NCI-H1436 (cell line): ENCODE data around the gene ERC1.

Experiments
- DNase-seq: peaks from one replicate; lab custom pipeline; 2025; lab: John Stamatoyannopoulos, UW

ERC1 gene

DNA sequence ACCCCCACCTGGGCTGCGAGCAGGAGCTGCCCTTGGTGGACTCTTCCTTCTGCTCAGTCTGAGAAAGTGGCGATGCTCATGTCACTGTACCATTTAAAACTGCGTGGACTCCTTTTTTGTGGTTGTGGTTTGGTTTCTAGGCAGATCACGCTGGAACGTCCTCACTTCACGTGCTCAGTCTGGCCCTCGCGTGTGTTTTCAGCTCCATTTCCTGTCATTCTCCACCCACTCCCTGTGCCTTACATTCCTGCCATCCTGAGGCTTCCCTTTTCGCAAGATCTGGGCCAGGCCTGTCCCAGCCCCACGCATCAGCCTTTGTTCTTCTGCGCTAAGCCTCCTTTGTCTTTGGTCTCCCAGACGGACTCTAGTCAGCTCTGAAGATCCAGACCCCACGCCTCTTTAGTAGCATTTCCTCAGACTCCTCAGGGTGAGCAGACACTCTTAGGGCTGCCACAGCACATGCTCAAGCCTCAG, 497.9 kb downstream of the ERC1 start:
- DNase-seq: no peak

DNA sequence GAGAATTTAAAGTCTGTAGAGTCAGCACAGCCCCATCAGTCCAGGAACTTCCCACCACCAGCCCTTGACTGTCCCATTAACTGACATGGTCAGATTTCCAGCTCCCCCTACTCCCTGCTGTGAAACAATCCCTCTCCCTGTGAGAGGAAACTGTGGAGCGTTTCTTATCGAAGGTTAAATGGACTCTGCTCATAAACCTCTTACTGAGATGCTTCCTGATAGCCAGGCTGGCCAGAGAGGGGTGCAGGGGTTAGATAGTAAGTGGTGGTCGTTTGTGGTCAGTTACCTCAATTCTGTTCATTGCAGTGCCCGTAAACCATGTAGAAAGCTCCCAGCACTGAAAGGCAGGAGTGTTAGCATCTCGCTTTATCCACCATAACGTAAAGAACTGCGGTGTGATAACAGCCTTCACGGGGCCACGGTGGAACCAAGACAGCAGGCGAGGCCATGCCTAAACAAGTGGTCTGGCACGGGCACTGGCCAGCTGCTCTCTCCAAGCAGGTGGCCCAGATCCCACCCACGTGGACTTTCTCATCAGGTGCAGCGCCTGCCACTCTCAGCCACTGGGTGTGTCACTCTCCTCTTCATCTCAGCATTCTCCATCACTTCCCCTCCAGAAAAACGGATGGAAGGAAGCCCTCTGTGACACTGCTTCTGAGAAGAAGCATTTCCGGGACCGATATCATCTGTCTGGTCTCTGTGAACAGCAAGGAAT, 501.1 kb downstream of the ERC1 start:
- no peak for DNase-seq

DNA sequence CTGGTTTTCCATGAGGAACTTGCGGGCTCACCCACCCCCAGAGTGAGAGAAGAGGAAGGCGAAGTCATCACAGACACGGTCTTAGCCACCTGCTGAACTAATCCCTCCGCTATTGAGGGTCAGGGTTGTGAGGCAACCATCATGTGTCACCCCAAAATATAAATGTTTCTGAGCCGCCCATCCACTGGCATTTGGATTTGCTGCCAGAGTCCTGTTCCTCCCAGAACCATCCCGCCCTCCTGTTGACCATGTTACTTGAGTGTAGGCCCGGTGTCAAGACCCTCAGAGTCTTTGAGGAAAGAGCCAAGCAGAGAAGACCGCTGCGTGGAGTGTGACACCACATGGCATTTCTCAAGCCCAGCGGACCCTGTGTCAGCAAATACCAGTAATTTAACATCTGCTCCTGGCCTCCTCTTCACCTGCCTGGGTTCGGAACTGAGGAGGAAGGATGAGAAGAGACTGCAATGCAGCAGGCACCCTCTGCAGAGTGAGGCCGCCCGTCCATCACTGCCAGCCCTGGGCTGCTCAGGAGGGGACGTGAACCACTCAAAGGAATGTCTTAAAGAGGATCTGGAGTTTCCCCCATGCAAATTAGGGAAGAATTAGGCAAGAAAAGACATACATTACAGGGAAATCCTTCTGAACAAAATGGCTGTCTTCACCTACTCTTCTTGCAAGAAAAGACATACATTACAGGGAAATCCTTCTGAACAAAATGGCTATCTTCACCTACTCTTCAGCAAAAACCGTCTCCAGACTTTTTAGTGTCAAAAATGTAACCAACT, 502.9 kb downstream of the ERC1 start:
- no peak for DNase-seq

DNA sequence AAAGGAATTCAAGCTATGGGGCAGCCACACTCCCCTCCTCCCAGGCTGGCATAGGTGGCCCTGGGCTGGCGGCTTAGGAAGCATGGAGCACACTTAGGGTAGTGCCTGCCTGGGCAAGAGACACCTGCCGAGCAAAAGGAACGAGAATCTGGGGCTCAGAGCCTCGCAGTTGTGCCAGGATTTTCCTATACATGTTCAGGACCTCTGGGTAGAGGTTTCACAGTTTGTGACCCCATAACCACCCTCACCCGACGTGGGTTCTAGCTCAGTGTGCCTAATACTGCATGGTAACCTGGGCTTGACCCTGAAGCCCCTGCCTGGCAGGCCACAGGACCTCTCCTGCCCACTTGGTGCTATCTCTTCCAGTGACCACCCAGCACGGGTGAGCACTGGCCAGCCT, 503.8 kb downstream of the ERC1 start:
- DNase-seq: no peak

DNA sequence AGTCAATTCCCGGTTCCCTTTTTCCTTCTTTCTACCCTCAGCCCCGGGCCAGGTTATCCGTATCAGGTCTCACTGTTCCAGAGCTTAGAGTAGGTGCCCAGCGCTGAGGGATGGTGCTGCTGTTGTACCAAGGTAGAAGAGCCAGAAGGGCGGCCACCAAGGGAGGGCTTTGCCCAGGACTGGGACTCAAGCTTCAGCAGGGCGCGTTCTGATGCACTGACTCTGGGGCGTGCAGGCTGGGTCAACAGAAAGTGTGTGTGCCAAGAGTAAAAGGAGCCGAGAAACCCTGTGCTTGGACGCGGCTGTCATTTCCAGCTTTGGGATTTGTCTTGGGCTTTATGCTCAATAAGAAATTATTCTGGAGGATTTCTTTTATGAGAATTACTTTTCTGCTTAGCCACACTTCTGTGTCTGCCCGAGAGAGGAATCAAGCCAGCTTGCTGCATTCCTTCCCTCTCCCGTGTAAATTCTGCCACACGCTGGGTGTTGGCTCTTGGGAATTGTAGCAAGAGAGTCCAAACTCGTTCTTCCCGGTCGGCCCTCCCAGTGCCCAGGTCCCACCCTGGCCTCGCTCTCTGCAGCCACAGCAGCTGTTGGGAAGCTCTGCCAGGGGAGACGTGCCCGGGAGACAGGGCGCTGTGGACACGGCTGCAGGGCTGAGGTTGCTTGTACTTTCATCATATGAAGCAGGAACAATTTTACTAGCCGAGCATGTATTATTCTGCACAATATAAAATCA, 505.3 kb downstream of the ERC1 start:
- no peak for DNase-seq

DNA sequence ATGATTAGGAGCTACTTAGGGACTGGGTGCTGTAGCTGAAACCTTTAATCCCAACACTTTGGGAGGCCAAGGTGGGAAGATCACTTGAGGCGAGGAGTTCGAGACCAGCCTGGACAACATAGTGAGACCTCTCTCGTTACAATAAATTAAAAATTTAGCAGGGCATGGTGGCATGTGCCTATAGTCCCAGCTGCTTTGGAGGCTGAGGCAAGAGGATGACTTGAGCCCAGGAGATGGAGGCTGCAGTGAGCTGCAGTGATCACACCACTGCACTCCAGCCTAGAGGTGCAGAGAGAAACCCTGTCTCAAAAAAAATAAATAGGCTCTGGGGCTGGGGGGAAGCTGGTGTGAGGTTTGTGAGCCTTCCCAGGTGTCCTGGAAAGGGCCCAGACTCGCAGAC, 506.1 kb downstream of the ERC1 start:
- DNase-seq: no peak

DNA sequence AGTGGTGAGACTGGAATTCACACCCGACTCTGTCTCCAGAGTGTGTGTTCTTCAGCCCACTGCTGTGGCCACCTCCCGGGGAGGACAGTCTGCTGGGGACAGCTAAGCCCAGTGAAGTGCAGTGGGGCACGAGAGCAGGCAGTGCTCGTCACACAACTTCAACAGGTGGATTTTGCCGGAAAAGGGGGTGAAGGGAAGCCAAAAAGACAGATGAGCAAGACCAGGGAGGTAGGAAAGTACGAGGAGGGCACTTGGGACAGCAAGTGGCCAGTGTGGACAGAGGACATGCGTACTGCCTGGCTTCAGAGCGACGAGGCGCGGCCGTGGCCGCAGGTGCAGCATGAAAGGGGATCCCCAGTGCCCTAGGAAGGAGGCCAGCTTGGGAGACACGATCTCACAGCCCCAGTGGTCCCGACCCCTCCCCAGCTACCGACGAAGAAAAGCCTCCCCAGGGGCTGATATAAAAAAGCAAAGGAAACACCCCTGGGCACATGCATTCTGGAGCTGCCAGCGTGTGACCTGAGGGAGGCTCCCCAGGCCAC, 507.2 kb downstream of the ERC1 start:
- DNase-seq: no peak

DNA sequence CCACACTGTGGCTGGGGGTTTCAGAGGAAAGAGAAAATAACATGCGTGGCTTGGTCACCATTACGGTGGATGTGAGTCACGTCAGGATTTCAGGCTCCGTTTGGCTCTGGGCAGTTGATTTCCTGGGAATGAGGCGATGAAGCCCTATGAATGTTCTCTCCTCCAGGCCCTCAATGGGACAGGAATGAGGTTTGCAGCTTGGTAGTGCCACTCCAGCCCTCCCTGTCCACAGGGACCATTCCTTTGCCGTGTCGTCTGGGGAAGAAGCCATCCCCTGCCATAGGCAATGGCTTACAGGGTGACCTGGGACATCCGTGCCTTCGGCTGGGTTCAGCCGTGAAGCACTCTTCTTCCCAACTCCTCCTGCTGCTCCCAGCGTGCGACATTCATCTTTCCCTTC, 508.3 kb downstream of the ERC1 start:
- DNase-seq: no peak

DNA sequence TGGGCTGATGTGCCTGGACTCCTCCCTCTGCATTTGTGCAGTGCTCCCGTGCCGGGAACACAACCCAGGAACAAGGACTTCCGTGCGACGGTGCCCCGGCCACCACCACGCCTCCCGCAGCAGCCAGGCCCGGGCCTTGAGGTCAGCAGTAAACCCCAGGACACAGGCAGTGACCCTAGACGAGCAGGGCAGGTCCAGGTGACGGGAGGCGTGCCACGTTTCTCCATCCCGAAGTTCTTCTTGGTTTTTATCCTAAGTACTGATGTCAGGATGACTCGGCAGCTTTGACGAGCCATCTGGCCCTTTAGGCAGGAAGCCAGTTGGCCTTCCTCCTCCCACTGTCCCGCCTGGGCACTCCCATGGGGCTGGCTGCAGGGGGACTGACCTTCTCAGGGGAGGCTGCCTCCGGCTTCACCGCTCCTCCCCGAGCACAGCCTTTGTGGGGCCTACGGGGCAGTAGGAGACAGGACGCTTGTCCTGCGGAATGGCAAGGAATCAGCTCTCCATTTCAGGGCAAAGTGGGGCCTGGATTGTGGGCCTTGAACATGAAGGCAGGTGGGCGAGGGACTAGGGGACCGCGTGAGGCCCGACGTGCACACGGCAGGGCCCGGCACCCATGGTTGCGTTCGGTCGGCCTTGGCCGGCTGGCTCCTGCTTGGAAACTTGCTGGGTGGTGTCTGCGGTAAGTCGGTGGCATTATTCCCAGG, 509.2 kb downstream of the ERC1 start:
- DNase-seq: no peak

DNA sequence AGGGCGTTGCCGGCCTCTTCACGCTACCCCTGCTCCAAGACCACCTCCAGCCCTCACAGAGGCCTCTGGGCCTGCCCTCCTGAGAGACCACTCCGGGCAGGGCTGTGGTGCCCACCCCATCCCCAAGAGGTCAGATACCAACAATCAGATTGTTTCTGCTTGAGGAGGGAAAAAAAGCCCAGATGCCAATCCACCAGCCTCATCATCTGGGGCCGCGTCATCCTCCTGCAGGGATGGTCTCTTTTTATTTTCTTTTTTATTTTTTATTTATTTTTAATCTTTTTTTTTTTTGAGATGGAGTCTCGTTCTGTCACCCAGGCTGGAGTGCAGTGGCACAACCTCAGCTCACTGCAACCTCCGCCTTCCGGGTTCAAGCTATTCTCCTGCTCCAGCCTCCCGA, 510.0 kb downstream of the ERC1 start:
- DNase-seq: no peak

DNA sequence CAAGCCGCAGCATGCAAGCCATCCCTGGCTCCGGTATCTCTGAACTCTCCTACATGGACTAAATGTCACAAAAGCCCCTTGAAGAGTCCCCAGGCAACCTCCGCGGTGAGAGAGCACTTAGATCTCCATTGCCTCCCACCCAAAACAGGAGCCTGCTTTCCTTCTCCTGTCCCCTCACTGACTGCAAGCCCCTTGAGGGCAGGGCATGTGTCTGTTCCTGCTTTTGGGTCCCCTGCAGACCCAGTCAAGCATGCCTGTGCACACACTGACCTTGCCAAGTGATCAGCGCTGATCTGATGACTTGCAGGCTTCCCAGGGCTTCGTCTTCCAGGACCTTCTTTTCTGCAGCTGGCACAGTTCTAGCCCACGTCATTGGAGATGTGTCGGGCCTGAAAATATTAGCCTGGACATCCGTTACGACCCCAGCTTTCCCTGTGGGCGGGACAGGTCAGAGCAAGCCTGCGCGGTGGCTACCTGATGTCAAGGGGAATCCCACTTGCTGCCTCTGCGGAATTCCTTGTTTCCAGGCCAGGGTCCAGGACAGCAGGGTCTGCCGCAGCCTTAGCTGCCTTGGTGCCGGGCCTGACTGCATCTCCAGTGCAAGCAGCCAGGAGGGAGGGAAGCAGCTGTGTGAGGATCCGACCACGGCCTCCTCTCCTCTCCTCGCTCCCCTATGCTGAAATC, 510.8 kb downstream of the ERC1 start:
- DNase-seq: no peak

DNA sequence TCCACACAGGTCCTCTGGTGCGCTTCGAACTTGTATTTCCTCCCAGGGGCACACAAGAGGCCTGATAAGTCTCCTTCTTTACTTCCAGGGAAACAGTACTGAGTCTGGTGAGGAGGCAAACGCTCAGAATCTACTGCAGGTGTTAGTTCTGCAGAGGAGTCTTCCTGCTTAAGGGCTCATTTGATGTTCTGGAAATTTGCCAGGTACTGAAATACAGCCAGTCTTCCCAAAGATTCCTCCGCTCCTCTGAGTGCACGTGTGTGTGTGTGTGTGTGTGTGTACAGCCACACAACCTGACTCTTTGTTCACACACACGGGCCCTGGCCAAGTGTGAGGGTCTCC, 511.3 kb downstream of the ERC1 start:
- no peak for DNase-seq

DNA sequence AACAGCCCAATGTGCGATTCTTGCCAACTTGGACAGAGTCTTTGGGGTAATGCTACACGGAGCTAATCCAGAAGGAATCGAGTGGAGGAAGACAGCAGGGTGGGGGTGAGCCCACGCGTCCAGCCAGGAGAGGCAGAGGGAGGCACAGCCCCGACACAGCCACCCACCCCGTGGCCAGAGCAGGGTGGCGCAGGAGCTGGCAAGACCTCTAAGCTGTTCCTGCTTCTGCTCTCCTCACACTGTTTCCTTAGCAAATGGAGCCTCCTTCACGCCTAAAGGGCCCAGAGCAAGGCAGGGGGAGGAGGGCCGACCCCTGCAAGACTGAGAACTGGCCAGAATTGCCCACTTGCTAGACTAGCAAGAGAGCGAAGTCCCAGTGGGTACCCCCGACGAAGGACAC, 511.8 kb downstream of the ERC1 start:
- no peak for DNase-seq

DNA sequence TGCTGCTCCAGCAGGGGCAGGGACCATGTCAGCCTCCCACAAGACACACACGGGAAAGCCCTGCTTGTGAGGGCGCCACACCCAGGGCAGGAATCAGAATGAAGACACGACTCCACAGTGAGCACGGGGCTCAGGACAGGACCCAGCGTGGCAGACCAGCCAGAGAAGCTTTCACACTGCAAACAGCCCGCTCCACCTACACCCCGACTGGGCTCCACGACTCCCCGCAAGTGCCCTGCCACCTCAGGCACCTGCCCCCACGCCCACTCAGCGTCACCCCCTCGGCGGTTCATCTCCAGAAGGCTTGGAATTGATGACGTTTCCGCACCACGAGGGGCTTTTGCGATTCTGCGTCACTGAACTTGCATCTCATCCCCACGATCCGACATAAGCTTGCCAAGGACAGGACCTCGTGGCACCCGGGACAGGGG, 512.3 kb downstream of the ERC1 start:
- DNase-seq: no peak

DNA sequence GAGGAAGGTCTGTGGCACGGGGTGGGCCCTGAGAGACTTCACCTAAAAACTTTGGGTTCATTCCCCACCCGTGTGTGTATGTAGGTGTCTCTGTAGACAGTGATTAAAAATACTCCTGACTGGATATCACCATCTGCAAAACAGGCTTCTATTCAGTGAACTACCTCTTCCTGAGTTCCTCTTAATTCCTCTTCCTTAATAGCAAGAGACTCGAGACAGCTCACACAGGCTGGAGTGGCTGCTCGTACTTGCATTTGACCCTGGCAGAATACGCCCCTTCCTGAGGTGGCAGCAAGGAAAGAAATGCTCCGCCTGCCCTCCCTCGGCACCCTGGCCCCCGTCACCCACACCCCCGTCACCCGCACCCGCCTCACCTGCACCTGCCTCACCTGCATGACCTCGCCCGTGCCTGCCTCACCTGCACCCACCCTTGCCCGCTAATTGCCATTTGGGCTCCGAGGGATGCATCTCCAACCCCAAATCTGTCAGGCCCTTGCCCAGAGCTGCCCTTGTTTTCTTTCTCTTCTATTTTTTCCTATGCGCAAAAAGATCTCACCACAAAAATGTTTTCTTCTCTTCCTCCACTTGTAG, 513.4 kb downstream of the ERC1 start:
- DNase-seq: no peak

DNA sequence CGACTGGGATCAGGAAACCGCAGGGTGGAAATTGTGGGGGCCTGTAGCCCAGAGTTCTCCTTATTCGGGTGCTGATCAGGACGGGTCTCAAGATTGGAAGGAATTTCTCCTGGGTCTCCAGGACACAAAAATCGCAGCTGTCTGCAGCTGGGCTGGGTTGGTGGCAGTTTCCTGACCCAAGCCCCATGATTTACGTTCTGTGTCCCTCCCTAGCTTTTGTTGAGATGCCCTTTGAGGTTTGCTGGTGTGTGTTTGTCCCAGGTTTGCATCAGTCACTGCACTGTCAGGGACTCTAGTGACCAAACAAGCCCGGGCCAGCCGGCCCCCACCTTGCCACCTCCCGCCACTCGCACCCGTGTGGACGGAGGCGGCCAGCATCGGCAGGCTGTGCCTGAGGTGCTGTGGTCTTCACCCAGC, 513.9 kb downstream of the ERC1 start:
- no peak for DNase-seq

DNA sequence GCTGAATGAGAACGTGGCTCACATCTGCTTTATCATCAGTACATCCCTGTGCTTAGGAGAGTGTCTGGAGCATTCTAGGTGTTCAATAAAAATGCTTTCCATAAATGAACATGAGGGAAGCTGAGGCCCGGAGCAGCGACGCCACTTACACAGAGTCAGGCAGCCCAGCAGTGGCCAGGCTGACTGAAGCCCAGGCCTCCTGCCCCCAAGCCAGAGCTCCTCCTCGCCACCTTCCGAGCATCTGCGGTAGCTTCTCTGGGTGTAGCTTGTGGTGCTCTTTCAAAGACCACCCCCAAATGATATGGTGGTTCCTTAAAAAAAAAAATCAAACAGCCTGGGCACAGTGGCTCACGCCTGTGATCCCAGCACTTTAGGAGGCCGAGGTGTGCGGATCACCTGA, 514.6 kb downstream of the ERC1 start:
- DNase-seq: no peak

DNA sequence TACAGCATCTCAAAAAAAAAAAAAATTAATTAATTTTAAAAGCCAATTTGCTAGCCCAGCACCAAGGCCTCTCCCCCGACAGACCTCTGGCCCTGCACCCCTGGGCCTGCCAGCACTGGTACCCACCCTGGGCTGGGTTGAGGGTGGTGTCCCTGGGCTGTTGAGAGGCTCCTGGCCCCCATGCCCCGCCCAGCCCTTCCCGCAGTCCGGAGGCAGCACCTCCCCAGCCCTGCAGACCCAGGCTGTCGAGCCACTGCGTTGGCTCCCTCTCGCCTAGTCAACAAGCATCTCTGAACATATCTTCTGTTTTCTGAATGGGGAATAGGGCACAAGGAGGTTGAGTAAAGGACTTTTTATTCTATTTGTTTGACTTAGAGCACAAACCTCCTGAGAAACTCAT, 516.3 kb downstream of the ERC1 start:
- no peak for DNase-seq

DNA sequence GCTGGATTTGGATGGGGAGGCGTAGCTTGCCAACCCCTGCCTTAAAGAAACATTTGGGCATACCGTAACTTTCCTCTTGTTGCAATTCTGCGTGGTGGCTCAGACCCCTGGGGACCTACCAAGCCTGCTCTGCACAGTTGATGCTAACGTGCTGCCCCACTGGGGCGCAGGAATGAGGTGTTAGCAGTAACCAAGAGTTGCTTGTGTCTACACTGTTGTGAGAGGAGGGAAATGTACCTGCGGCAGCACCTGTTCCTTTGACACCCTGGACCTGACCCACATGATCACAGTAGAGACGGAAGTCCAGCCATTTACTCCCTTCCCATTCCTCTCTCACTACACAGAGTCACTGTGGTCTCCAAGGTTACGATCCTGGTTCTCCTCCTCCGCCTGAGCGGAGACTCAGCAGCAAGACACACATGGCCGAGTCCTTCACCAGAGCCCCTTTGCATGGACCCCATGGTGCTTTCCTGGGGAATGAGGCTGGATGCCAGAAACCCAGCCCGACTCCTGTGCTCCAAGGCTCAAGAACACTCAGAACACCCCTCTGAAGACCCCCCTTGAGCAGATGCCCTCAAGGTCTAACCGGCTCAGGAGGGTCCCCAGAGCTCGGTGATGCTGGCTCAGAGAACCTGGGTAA, 518.5 kb downstream of the ERC1 start:
- DNase-seq: no peak

DNA sequence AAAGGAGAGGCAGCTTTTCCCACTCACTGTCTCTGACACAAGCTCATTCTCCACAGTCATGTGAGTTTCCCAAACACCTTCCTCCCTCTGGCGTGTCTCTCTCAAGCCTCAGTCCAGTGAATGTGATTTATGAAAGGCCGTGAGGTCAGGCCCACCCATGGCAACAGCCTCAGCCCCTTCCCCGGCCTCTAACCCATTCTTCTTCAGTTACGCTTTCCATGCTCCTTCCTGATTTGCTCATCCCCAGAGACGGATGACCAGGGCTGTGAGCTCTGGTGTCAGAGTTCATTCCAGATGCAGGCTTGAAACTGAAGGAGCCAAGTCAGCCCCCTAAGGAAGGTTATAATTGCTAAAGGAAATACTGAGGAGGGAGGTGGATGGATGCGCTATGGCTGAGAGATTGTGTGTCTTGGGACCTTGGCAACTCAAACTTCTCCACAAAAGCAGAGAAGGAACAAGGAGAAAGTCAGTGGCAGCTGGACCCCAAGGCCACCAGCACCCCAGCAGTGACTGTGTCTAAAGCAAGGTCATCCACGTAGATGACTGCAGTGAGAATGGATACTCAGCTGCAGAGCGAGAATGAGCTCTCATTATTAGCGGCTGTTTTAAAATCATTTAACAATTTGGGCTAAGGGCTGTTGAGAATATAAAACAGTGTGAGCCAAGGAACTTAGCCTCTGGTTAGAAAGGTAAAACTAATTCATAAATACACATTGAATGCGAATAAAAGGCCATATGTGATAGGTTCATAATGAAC, 519.2 kb downstream of the ERC1 start:
- no peak for DNase-seq
